Sigmoid colon (tissue), 4 donors: ENCODE data around the gene TRIM41.

Experiments used
- CTCF ChIP-seq, 4 experiments: fragments of 450-650 bp in 3 of 4; fragments of 200-600 bp in 1 of 4; IDR thresholded peaks; one replicate each; pipeline ENCODE4 v1.5.1; 2016 to 2019; ENCODE audit warnings: antibody characterized with exemption in 4 of 4, mild to moderate bottlenecking in 3 of 4, moderate library complexity in 2 of 4
- POLR2A ChIP-seq, 2 donors: fragments of 450-650 bp; IDR thresholded peaks; one replicate each; pipeline ENCODE4 v1.6.1; 2016; ENCODE audit warnings: antibody characterized with exemption in 2 of 2, mild to moderate bottlenecking in 2 of 2, moderate library complexity in 2 of 2
- POLR2AphosphoS5 ChIP-seq, 4 donors: sonication (generic); formaldehyde crosslinking; IDR thresholded peaks; one replicate each; pipeline ENCODE4 v1.6.1; 2017; ENCODE audit warnings: antibody characterized with exemption in 4 of 4

- TF ChIP-seq CTCF (IDR thresholded peaks at IDR 0.05) (no peak), POLR2A (IDR thresholded peaks at IDR 0.05) (no peak), POLR2AphosphoS5 (IDR thresholded peaks at IDR 0.05) (no peak)
Observed at GRCh38 chr5:181185560-181185959, 37.5 kb upstream of the TRIM41 start.
